IMR-90 (cell line): Measurements from ENCODE around the gene RBM23. TPM values are rescaled to one million over a fixed set of nuclear protein-coding genes. Genes with fewer than 3 reads are reported as not detected.

ENCODE experiments used
- ATAC-seq: fragments of 200-7000 bp; cut with Tn5 transposase; 2 replicates; pipeline ENCODE4 v1.9.1; 2020; ENCODE audit warnings: low read depth, mild to moderate bottlenecking, moderate library complexity
- BruUV-seq: library from RNA; stranded (reverse); fragments of 400-500 nt; replicated peaks from 2 replicates; lab custom pipeline; 2021; lab: Mats Ljungman, UMichigan
- CTCF ChIA-PET: fragments of 300-600 bp; formaldehyde crosslinking; extraction: SDS; loops from one replicate; lab custom pipeline; 2021; ENCODE audit warnings: antibody characterized with exemption; lab: Yijun Ruan, JAX
- POLR2A ChIA-PET: fragments of 300-600 bp; sonication (Branson Sonifier 250); formaldehyde crosslinking; loops from one replicate; lab custom pipeline; 2022; ENCODE audit warnings: antibody characterized with exemption; ENCODE audit not compliant: unreplicated experiment; lab: Charles Lee
- DNase-seq: peaks from one replicate; pipeline ENCODE4 v3.0.0; 2013
- H2AFZ ChIP-seq: replicated peaks from 2 replicates; pipeline ENCODE3; 2013; ENCODE audit warnings: low read length, mild to moderate bottlenecking; ENCODE audit not compliant: poor library complexity
- H2AK5ac ChIP-seq: 2 replicates; pipeline ENCODE4 v1.6.1; 2013; ENCODE audit warnings: low read depth, low read length, inconsistent platforms
- H2AK9ac ChIP-seq: replicated peaks from 2 replicates; pipeline ENCODE3; 2013; ENCODE audit warnings: mild to moderate bottlenecking, low read depth, low read length, moderate library complexity; ENCODE audit not compliant: poor library complexity
- H2BK120ac ChIP-seq: 2 replicates; pipeline ENCODE4 v1.6.1; 2013; ENCODE audit warnings: low read depth, low read length, inconsistent platforms
- H2BK15ac ChIP-seq: 3 replicates; pipeline ENCODE4 v1.6.1; 2013; ENCODE audit warnings: low read depth, low read length, inconsistent platforms
- H2BK20ac ChIP-seq: 2 replicates; pipeline ENCODE4 v1.6.1; 2013; ENCODE audit warnings: low read depth, mild to moderate bottlenecking, inconsistent platforms, low read length, moderate library complexity
- H2BK5ac ChIP-seq: 2 replicates; pipeline ENCODE4 v1.6.1; 2013; ENCODE audit warnings: mild to moderate bottlenecking, low read depth, low read length, inconsistent platforms; ENCODE audit not compliant: poor library complexity, severe bottlenecking
- H3K14ac ChIP-seq: replicated peaks from 2 replicates; pipeline ENCODE4 v1.6.1; 2013; ENCODE audit warnings: low read depth, low read length, inconsistent platforms
- H3K18ac ChIP-seq: 2 replicates; pipeline ENCODE4 v1.6.1; 2013; ENCODE audit warnings: low read depth, low read length, control low read depth
- H3K23ac ChIP-seq: 2 replicates; pipeline ENCODE4 v1.6.1; 2013; ENCODE audit warnings: low read depth, low read length, inconsistent platforms
- H3K27ac ChIP-seq: 2 replicates; pipeline ENCODE4 v1.5.1; 2013; ENCODE audit warnings: mild to moderate bottlenecking, control low read depth, low read length; ENCODE audit not compliant: insufficient read depth
- H3K27me3 ChIP-seq: 2 replicates; pipeline ENCODE4 v1.6.1; 2013; ENCODE audit warnings: low read length; ENCODE audit not compliant: control insufficient read depth, insufficient read depth
- H3K36me3 ChIP-seq: 2 replicates; pipeline ENCODE4 v1.6.1; 2013; ENCODE audit warnings: low read length, mixed read lengths; ENCODE audit not compliant: control insufficient read depth, insufficient read depth
- H3K4ac ChIP-seq: 2 replicates; pipeline ENCODE4 v1.6.1; 2013; ENCODE audit warnings: low read depth, low read length, inconsistent platforms
- H3K4me1 ChIP-seq: 2 replicates; pipeline ENCODE4 v1.6.1; 2013; ENCODE audit warnings: low read length, mixed read lengths; ENCODE audit not compliant: control insufficient read depth, insufficient read depth
- H3K4me2 ChIP-seq: 2 replicates; pipeline ENCODE4 v1.6.1; 2013; ENCODE audit warnings: low read depth, mild to moderate bottlenecking, control low read depth, low read length, moderate library complexity
- H3K4me3 ChIP-seq: 2 replicates; pipeline ENCODE4 v1.5.1; 2013; ENCODE audit warnings: low read depth, mild to moderate bottlenecking, control low read depth, low read length, moderate library complexity; ENCODE audit not compliant: insufficient read depth
- H3K56ac ChIP-seq: 2 replicates; pipeline ENCODE4 v1.6.1; 2013; ENCODE audit warnings: low read length, inconsistent platforms; ENCODE audit not compliant: insufficient read depth; ENCODE audit errors: extremely low read depth
- H3K79me1 ChIP-seq, 2 experiments: 2 replicates each; pipeline ENCODE4 v1.6.1; 2013; ENCODE audit warnings: low read length in 2 of 2, inconsistent platforms in 1 of 2, low read depth in 1 of 2
- H3K9ac ChIP-seq: 2 replicates; pipeline ENCODE4 v1.6.1; 2013; ENCODE audit warnings: low read depth, low read length, control low read depth
- H3K9me1 ChIP-seq: 2 replicates; pipeline ENCODE4 v1.6.1; 2013; ENCODE audit warnings: low read length, inconsistent platforms; ENCODE audit not compliant: insufficient read depth
- H3K9me3 ChIP-seq: 2 replicates; pipeline ENCODE4 v1.6.1; 2013; ENCODE audit warnings: low read length; ENCODE audit not compliant: control insufficient read depth, insufficient read depth
- H4K20me1 ChIP-seq: 2 replicates; pipeline ENCODE4 v1.6.1; 2013; ENCODE audit warnings: low read length, inconsistent platforms; ENCODE audit not compliant: insufficient read depth
- H4K5ac ChIP-seq: 2 replicates; pipeline ENCODE4 v1.6.1; 2013; ENCODE audit warnings: mild to moderate bottlenecking, low read depth, low read length, control low read depth
- H4K8ac ChIP-seq, 2 experiments: 2 replicates each; pipeline ENCODE4 v1.6.1; 2013; ENCODE audit warnings: low read depth in 2 of 2, low read length in 2 of 2, control low read depth in 1 of 2, inconsistent platforms in 1 of 2
- H4K91ac ChIP-seq: 2 replicates; pipeline ENCODE4 v1.6.1; 2013; ENCODE audit warnings: low read depth, low read length, inconsistent platforms; ENCODE audit not compliant: insufficient read depth
- BHLHE40 ChIP-seq: fragments of 150-350 bp; IDR thresholded peaks from 2 replicates; pipeline ENCODE4 v1.6.1; 2016; ENCODE audit warnings: mild to moderate bottlenecking, low read depth, low read length
- CEBPB ChIP-seq: IDR thresholded peaks from 2 replicates; pipeline ENCODE4 v1.6.1; 2012; ENCODE audit warnings: low read depth, low read length, improper control_type of control experiment
- CHD1 ChIP-seq: IDR thresholded peaks from 2 replicates; pipeline ENCODE4 v1.6.1; 2012; ENCODE audit warnings: low read depth, low read length, improper control_type of control experiment
- FOS ChIP-seq: fragments of 150-350 bp; IDR thresholded peaks from 2 replicates; pipeline ENCODE4 v1.6.1; 2016; ENCODE audit warnings: low read depth, low read length
- MAFK ChIP-seq: IDR thresholded peaks from 2 replicates; pipeline ENCODE4 v1.6.1; 2012; ENCODE audit warnings: low read depth, low read length, improper control_type of control experiment
- MAZ ChIP-seq: IDR thresholded peaks from 2 replicates; pipeline ENCODE4 v1.6.1; 2012; ENCODE audit warnings: low read depth, mild to moderate bottlenecking, low read length, improper control_type of control experiment, moderate library complexity, borderline replicate concordance
- NFE2L2 ChIP-seq: fragments of 150-350 bp; IDR thresholded peaks from 2 replicates; pipeline ENCODE4 v1.6.1; 2016; ENCODE audit warnings: low read depth, mild to moderate bottlenecking, low read length
- POLR2A ChIP-seq: IDR thresholded peaks from 2 replicates; pipeline ENCODE4 v1.6.1; 2012; ENCODE audit warnings: mild to moderate bottlenecking, low read depth, low read length
- RAD21 ChIP-seq: IDR thresholded peaks from 2 replicates; pipeline ENCODE4 v1.6.1; 2012; ENCODE audit warnings: low read length, improper control_type of control experiment
- RCOR1 ChIP-seq: IDR thresholded peaks from 2 replicates; pipeline ENCODE4 v1.6.1; 2012; ENCODE audit warnings: mild to moderate bottlenecking, low read length, improper control_type of control experiment; ENCODE audit not compliant: insufficient replicate concordance
- RFX5 ChIP-seq: IDR thresholded peaks from 2 replicates; pipeline ENCODE4 v1.8.0; 2012; ENCODE audit warnings: low read depth, mild to moderate bottlenecking, low read length, moderate library complexity
- SMC3 ChIP-seq: fragments of 150-350 bp; IDR thresholded peaks from 2 replicates; pipeline ENCODE4 v1.6.1; 2016; ENCODE audit warnings: low read depth, mild to moderate bottlenecking, antibody characterized with exemption, low read length, moderate library complexity
- WGBS, 2 experiments: methylation state at CpG; one replicate each; pipeline versions ENCODE4 v1.1.5 to v1.1.7; 2013; ENCODE audit warnings: missing lambda C conversion rate in 2 of 2; ENCODE audit not compliant: insufficient read length in 1 of 2; ENCODE audit errors: extremely low coverage in 2 of 2; 5-methylcytosine and 5-hydroxymethylcytosine counted together
- dilution Hi-C: fragments of 300-500 bp; cut with HindIII; formaldehyde crosslinking; loops from one replicate; pipeline ENCODE4 v1.14.3; 2018; ENCODE audit warnings: low sequenced_read_pairs; ENCODE audit not compliant: unreplicated experiment
- in situ Hi-C: fragments of 300-500 bp; cut with MboI; formaldehyde crosslinking; loops from 3 replicates; pipeline ENCODE4 v1.14.3; 2019; ENCODE audit warnings: low sequenced_read_pairs, inconsistent platforms, mixed read lengths
- intact Hi-C: fragments of 100-400 bp; cut with micrococcal nuclease; formaldehyde crosslinking; loops from 2 replicates; pipeline ENCODE4 v1.10.0; 2022
- polyA plus RNA-seq, 3 experiments: library from polyadenylated mRNA; depleted of rRNA; stranded (reverse); fragments of >200 nt; gene quantifications; 2 replicates each; pipeline ENCODE4 v1.2.3, GENCODE V29; 2012; ENCODE audit warnings: low replicate concordance in 1 of 3
- total RNA-seq: library from RNA; depleted of rRNA; stranded (reverse); fragments of >200 nt; gene quantifications from 2 replicates; pipeline ENCODE4 v1.2.3, GENCODE V29; 2012
- TF ChIP-seq, protein P1 (sequence below): fragments of 150-350 bp; IDR thresholded peaks from 2 replicates; pipeline ENCODE4 v1.6.1; 2016; ENCODE audit warnings: low read depth, mild to moderate bottlenecking, low read length, moderate library complexity, borderline replicate concordance
- TF ChIP-seq, protein P2 (sequence below): conservative IDR thresholded peaks from 2 replicates; pipeline ENCODE4 v1.5.1; 2012; ENCODE audit warnings: mild to moderate bottlenecking, low read depth, low read length, improper control_type of control experiment

The RBM23 gene
- total and polyA plus RNA-seq, 2 of the 4 experiments (the other 2 are of a cell fraction), result 44.7 to 375 TPM

DNA sequence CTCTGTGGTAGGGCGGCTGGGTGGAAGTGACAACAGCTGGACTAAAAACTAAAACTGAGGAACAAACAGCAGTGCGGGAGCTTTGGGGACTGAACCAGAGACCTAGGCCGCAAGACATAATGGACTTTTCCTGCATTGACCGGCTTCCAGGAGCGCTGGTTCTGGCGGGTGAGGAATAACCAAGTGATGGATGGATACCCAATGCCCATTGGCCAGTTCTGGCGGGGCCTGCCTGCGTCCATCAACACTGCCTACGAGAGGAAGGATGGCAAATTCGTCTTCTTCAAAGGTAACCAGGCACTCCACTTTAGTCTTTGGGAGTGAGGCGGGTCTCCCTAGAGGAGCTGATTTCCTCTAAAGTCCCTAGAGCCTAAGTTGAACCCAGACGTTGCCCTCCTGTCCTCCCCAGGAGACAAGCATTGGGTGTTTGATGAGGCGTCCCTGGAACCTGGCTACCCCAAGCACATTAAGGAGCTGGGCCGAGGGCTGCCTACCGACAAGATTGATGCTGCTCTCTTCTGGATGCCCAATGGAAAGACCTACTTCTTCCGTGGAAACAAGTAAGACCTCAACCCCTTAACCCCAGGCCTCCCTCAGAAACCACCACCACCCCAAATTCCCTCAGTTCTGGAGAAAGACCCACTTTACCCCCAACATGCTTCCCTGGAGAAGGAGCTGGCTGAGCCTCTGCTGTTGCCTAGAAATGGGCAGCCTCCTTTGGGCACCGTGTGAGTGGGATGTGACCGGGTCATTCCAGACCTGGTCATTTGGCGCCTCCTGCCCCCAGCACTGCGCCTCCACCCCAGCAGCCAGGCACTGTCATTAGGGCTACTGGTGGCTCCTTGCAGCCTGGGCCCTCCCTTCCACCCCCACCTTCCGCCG is 74.5 kb downstream of the RBM23 start:
- H3K23ac ChIP-seq, result no peak overlapping the region; the same call in 1 of the 2 replicates
- H3K18ac ChIP-seq, result no peak overlapping the region
- H3K27ac ChIP-seq, result peak overlapping the region; percentile 8; the same call in 1 of the 2 replicates
- no peak overlapping the region for H2AK5ac ChIP-seq
- ChIA-PET CTCF (no interaction called here), POLR2A (no interaction called here)
- H3K4me3 ChIP-seq, result no peak overlapping the region
- H4K20me1 ChIP-seq, result peaks cover 54% of the 10 kb centered on the region; the same call in 1 of the 2 replicates
- intact Hi-C loops, result no loop called here
- peak overlapping the region; percentile 69 for H2AK9ac ChIP-seq
- no TSS peak for BruUV-seq
- H3K27me3 ChIP-seq, result no peaks in the 10 kb centered on the region
- H2AFZ ChIP-seq, result peak overlapping the region; percentile 14
- peaks cover 10 to 71% of the 10 kb centered on the region in 2 experiments; a peak in 3 of 4 replicates for H3K79me1 ChIP-seq
- no peak overlapping the region for H3K4me2 ChIP-seq
- H3K9me1 ChIP-seq, result peaks cover 27% of the 10 kb centered on the region
- H3K14ac ChIP-seq, result no peak overlapping the region
- no peak overlapping the region for H2BK20ac ChIP-seq
- no peak overlapping the region for H4K91ac ChIP-seq
- ATAC-seq (no peak), DNase-seq (no peak)
- 98% methylated on average over 14 of the region's 22 CpGs; no CpG with 5 or more reads in 1 of the 2 experiments for WGBS, 2 experiments
- in situ Hi-C loops, result loop anchor here (10.0 kb wide), 1 partner anchor 260 kb away; the partner anchor contains the start of gene DAD1
- dilution Hi-C loops, result no loop called here
- H3K4ac ChIP-seq, result no peak overlapping the region; the same call in 1 of the 2 replicates
- no peak overlapping the region for H3K56ac ChIP-seq
- H2BK15ac ChIP-seq, result no peak overlapping the region
- H3K4me1 ChIP-seq, result peaks cover 41% of the 10 kb centered on the region
- no peak overlapping the region for H2BK5ac ChIP-seq
- H3K9me3 ChIP-seq, result no peaks in the 10 kb centered on the region
- no peak overlapping the region for H3K9ac ChIP-seq
- H3K36me3 ChIP-seq, result peaks cover 65% of the 10 kb centered on the region
- no peak overlapping the region for H2BK120ac ChIP-seq
- peak overlapping the region in 1 of 2 experiments; percentile 16; a peak in 1 of 4 replicates for H4K8ac ChIP-seq
- no peak overlapping the region for H4K5ac ChIP-seq
- TF ChIP-seq MAFK (no peak), RAD21 (no peak), RCOR1 (no peak), NFE2L2 (no peak), POLR2A (no peak), MAZ (no peak), BHLHE40 (no peak), CHD1 (no peak), SMC3 (no peak), RFX5 (no peak), CEBPB (no peak), FOS (no peak)
- TF ChIP-seq, protein P1, sequence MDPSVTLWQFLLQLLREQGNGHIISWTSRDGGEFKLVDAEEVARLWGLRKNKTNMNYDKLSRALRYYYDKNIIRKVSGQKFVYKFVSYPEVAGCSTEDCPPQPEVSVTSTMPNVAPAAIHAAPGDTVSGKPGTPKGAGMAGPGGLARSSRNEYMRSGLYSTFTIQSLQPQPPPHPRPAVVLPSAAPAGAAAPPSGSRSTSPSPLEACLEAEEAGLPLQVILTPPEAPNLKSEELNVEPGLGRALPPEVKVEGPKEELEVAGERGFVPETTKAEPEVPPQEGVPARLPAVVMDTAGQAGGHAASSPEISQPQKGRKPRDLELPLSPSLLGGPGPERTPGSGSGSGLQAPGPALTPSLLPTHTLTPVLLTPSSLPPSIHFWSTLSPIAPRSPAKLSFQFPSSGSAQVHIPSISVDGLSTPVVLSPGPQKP, result no peak
- TF ChIP-seq, protein P2, sequence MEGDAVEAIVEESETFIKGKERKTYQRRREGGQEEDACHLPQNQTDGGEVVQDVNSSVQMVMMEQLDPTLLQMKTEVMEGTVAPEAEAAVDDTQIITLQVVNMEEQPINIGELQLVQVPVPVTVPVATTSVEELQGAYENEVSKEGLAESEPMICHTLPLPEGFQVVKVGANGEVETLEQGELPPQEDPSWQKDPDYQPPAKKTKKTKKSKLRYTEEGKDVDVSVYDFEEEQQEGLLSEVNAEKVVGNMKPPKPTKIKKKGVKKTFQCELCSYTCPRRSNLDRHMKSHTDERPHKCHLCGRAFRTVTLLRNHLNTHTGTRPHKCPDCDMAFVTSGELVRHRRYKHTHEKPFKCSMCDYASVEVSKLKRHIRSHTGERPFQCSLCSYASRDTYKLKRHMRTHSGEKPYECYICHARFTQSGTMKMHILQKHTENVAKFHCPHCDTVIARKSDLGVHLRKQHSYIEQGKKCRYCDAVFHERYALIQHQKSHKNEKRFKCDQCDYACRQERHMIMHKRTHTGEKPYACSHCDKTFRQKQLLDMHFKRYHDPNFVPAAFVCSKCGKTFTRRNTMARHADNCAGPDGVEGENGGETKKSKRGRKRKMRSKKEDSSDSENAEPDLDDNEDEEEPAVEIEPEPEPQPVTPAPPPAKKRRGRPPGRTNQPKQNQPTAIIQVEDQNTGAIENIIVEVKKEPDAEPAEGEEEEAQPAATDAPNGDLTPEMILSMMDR, result no peak
